ENCODE data around the gene CFAP65. TPM values are rescaled to one million over a fixed set of nuclear protein-coding genes. Genes with fewer than 3 reads are reported as not detected.

CFAP65 gene
- polyA plus RNA-seq, 10 donors = not detected

Other genes with a start within 250 kb of the CFAP65 start
- 10 to 100 TPM in 9 of 10 donors, 1 to 10 TPM in 1; 6.1 to 32.1 (median 24.6) TPM for gene PRKAG3, start 209.7 kb downstream of the CFAP65 start, polyA plus RNA-seq (ENCODE audit: insufficient read length in 10 of 10)
- gene WNT6, start 181.7 kb downstream of the CFAP65 start, polyA plus RNA-seq (ENCODE audit: insufficient read length in 10 of 10) = 1 to 10 TPM in 2 of 10 donors, under 1 TPM in 2, not detected in 6; 0.23 to 5.2 (median 1.5) TPM
- gene WNT10A, start 160.7 kb downstream of the CFAP65 start, polyA plus RNA-seq (ENCODE audit: insufficient read length in 10 of 10) = 1 to 10 TPM in 2 of 10 donors, under 1 TPM in 5, not detected in 3; 0.08 to 4.1 (median 0.27) TPM
- under 1 TPM in 2 of 10 donors, not detected in 8; 0.07 to 0.12 TPM for gene CDK5R2, start 81.8 kb downstream of the CFAP65 start, polyA plus RNA-seq (ENCODE audit: insufficient read length in 10 of 10)
- under 1 TPM in 5 of 10 donors, not detected in 5; 0.07 to 0.48 (median 0.22) TPM for gene FEV, start 56.3 kb downstream of the CFAP65 start, polyA plus RNA-seq (ENCODE audit: insufficient read length in 10 of 10)
- not detected for gene CRYBA2, start 48.1 kb downstream of the CFAP65 start, polyA plus RNA-seq (ENCODE audit: insufficient read length in 10 of 10)
- gene IHH, start 19.4 kb upstream of the CFAP65 start, polyA plus RNA-seq (ENCODE audit: insufficient read length in 10 of 10) = under 1 TPM in 2 of 10 donors, not detected in 8; 0.13 to 0.16 TPM
- 10 to 100 TPM; 11.6 to 16.2 (median 14.1) TPM for gene NHEJ1, start 119.3 kb upstream of the CFAP65 start, polyA plus RNA-seq (ENCODE audit: insufficient read length in 10 of 10)
- gene SLC23A3, start 128.5 kb upstream of the CFAP65 start, polyA plus RNA-seq (ENCODE audit: insufficient read length in 10 of 10) = 1 to 10 TPM in 7 of 10 donors, under 1 TPM in 3; 0.57 to 2.3 (median 1.2) TPM
- gene CNPPD1, start 135.4 kb upstream of the CFAP65 start, polyA plus RNA-seq (ENCODE audit: insufficient read length in 10 of 10) = 10 to 100 TPM; 28.3 to 37.9 (median 34.8) TPM
- 10 to 100 TPM; 38.3 to 56.9 (median 41.7) TPM for gene RETREG2, start 136.8 kb upstream of the CFAP65 start, polyA plus RNA-seq (ENCODE audit: insufficient read length in 10 of 10)
- gene ZFAND2B, start 165.3 kb upstream of the CFAP65 start, polyA plus RNA-seq (ENCODE audit: insufficient read length in 10 of 10) = 10 to 100 TPM; 16.3 to 29.9 (median 21.9) TPM
- 10 to 100 TPM; 25.4 to 40.4 (median 32.7) TPM for gene ABCB6, start 177.4 kb upstream of the CFAP65 start, polyA plus RNA-seq (ENCODE audit: insufficient read length in 10 of 10)
- gene ATG9A, start 188.1 kb upstream of the CFAP65 start, polyA plus RNA-seq (ENCODE audit: insufficient read length in 10 of 10) = 10 to 100 TPM; 27.9 to 37.3 (median 32.6) TPM
- gene ANKZF1, start 188.3 kb upstream of the CFAP65 start, polyA plus RNA-seq (ENCODE audit: insufficient read length in 10 of 10) = 10 to 100 TPM; 14.8 to 36.9 (median 23.2) TPM
- gene GLB1L, start 203.9 kb upstream of the CFAP65 start, polyA plus RNA-seq (ENCODE audit: insufficient read length in 10 of 10) = 1 to 10 TPM; 4.7 to 7.7 (median 5.9) TPM
- 10 to 100 TPM; 13.0 to 19.9 (median 16.0) TPM for gene STK16, start 204.0 kb upstream of the CFAP65 start, polyA plus RNA-seq (ENCODE audit: insufficient read length in 10 of 10)
- under 1 TPM in 5 of 10 donors, not detected in 5; 0.15 to 0.22 (median 0.18) TPM for gene TUBA4B, start 211.7 kb upstream of the CFAP65 start, polyA plus RNA-seq (ENCODE audit: insufficient read length in 10 of 10)
- 100 to 1,000 TPM in 7 of 10 donors, 10 to 100 TPM in 3; 84.3 to 159 (median 120) TPM for gene TUBA4A, start 212.4 kb upstream of the CFAP65 start, polyA plus RNA-seq (ENCODE audit: insufficient read length in 10 of 10)
- 10 to 100 TPM; 69.9 to 89.8 (median 78.6) TPM for gene DNAJB2, start 237.8 kb upstream of the CFAP65 start, polyA plus RNA-seq (ENCODE audit: insufficient read length in 10 of 10)

Measured in muscle of back (tissue), 10 donors.